HG03108 (cell line): ENCODE results near the gene BTBD6.
"Not testable (repeated sequence)": the region's sequence is repeated elsewhere in the genome, so short reads cannot be mapped to it uniquely, and the experiment has no call there.

Experiments used
- ATAC-seq: cut with Tn5 transposase; IDR thresholded peaks from one replicate; pipeline ENCODE4 v1.9.1; 2021; ENCODE audit warnings: moderate library complexity; ENCODE audit not compliant: unreplicated experiment

BTBD6 gene

DNA sequence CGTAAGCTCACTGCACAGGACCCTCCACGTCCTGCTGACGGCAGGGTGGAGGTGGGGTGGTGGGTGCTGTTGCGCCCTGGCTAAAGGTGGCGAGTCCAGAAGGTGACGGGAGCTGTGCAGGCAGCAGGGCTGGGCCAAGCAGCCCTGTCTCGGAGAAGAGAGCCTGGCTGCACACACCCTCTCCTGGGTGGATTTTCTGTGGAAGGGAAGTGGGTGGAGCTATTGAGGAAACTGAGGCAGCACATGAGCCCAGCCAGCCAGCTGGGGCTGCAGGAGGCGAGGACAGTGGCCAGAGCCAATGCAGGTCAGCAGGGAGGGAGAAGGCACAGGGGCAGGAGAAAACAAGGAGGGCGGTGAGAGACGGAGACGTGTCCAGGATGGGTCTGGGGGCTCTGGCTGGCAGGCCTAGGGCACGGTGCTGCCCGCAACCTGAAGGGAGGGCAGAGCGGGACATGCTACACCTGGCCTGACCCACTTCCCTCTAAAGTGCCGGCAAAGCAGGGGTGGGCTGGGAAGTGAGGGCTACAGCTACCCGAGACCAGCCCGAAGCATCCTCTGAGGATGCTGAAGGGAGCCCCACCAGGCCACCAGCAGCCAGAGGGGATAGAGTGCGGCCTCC is 20.5 kb downstream of the BTBD6 start:
- no peak for ATAC-seq

DNA sequence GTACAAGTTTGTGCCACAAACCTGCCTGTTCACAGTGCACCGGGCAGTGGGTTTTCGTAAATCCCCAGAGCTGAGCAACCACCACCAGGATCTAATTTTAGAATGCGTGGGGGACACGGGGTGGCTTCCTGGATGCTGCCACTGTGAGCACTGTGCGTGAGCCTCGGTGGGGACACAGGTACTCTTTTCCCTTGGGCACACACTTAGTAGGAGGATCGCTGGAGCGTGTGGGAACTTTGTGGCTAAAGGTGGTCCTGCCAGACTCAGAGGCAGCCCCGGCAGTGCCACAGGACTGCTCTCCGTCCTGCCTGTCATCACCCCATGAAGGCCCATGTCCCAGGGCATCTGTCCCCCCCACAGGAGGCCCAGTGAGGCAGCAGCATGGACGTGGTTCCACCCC is 21.1 kb downstream of the BTBD6 start:
- no peak for ATAC-seq

DNA sequence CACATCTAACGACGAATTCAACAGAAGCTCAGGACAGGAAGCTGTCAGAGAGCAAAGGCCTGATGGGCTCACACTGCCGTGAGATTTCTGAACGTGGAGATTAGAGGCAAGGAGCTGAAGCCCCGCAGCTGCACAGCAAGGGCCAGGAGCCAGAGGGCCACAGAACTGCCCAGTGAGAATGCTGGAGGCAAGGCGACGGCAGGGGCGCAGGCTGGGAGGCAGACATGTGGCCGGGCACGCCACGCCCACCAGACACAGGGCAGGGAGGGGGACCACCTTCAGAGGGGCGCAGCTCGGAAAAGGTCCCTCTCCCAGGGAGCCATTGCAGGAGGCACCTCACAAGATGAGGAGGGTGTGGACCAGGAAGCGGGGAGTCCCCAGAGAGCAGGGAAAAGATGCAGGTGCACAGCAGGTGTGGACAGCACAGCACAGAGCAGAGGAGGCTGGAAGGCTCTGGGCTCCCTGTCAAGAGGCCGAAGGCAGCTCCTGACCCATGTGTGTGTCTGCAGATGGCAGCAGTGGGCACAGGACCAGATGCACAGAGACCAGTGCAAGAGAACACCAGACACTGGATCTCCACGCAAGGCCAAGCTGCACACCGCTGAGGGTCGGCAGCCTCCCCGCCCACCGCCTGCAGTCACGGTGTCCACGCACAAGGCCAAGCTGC is 23.0 kb downstream of the BTBD6 start:
- no peak for ATAC-seq

DNA sequence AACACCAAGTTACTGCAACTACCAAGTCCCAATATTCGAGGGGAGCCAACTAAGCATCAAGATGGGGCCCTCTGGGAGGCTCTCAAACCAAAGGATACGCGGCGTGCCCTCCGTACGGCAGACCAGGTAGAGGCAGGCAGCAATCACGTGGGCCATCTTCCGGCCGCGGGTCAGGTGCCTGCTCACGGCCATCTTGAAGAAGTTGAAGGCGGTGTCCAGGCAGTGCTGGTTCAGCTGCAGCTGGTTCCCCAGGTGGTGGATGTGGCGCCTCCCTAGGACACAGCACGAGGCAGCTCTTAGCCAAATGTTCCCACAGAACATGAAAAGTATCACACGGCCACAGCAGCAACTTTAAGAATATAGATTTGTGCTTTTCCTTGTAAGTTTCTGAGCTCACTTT is 24.3 kb downstream of the BTBD6 start:
- ATAC-seq: no peak

DNA sequence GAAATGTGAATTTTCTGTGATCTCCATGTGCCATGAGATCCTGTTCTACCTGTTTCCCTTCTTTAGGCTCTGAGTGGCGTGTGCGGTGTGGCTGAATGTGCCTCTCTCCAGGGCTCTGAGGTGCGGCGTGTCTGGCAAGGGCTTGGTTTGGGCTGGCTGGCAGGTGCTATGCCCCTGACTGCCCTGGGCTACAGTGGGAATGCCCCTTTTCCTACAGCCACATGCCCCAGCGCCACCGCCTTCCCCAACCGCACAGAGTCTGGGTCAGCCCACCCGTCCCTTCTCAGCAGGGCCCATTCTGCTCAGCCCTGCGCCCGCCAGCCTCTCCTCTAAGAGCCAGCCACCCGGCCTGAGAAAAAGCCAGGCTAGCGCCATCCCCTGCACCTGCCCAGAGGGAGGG is 24.7 kb downstream of the BTBD6 start:
- ATAC-seq: no peak

DNA sequence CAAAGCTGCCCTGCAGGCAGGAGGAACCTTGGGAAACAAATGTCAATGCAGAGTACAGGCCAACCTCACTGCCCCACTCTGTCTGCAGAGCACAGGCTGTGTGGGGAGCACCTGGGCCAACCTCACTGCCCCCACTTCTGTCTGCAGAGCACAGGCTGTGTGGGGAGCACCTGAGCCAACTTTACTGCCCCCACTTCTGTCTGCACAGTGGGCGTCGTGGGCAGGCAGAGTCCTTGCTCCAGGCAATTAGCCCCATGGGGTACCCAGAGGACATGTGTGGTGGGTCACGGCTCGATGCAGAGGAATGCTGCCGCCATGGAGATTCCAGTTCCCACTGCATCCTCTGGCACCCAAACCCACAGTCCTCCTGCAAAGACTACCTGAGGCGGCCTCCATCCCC is 26.3 kb downstream of the BTBD6 start:
- ATAC-seq: no peak

DNA sequence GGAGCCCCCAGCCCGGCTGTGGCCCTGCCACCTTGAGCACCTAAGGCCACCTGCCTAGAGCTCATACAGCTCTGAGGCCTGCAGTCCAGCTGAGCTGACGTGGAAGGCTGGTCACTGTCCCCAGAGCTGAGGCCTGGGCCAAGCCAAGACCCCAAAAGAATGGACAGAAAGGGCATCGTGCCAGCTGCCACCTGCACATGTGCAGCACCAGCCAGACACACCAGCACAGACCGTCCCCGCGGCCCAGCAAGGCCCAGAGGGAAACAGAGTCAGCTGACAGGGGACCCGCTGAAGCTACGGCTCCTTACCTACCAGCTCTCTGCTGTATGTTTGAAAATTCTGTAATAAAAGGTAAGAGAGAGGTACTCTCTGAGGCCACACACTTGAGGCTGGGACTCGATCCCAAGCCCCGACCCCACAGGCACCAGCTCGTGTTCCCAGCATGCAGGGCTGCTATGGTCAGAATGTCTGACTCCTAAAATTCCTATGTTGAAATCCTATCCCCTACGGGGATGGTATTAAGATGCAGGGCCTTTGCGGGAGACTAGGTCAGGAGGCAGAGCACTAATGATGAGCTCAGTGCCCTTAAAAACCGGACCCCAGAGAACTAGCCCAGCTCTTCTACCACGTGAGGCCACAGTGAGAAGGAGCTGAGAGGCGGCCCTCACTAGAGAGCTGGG is 27.1 kb downstream of the BTBD6 start:
- ATAC-seq: no peak

DNA sequence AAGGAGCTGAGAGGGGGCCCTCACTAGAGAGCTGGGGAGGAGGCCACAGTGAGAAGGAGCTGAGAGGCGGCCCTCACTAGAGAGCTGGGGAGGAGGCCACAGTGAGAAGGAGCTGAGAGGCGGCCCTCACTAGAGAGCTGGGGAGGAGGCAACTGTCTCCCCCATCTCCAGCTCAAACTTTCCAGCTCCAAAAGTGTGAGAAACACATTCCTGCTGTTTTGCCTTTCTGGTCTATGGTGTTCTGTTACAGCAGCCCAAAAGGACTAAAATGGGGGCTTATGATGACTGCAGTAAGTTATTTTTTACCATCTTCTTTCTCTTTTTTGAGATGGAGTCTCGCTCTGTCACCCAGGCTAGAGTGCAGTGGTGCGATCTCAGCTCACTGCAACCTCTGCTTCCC is 29.1 kb downstream of the BTBD6 start:
- ATAC-seq: not testable (repeated sequence)

DNA sequence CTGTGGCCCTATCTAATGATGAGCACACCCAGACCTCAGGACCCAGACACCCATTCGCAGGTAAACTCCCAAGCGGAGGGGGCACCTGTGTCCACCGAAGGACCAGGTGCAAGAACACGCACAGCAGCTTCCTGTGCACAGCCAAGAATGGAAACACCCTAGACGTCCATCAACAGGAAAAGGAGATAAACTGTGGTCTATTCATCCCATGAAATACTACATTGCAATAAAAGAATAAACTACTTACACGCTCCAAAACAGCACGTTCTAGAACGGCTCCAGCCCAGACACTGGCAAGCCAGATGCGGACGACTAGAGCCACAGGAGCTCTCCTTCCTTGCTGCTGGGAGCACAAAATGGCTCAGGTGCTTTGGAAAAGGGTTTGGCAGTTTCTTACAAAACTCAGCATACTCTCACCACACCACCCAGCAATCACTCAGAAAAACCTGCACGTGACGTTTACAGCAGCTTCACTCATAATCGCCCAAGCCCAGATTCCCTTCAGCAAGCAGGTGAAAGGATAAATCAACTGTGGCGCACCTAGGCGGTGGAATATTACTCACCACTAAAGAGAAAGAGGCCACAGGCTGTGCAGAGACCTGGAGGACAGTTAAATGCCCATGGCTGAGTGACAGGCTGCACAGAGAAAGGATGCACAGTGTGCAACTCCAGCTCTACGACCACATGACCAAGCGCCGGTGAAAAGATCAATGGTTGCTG is 31.5 kb downstream of the BTBD6 start:
- no peak for ATAC-seq

DNA sequence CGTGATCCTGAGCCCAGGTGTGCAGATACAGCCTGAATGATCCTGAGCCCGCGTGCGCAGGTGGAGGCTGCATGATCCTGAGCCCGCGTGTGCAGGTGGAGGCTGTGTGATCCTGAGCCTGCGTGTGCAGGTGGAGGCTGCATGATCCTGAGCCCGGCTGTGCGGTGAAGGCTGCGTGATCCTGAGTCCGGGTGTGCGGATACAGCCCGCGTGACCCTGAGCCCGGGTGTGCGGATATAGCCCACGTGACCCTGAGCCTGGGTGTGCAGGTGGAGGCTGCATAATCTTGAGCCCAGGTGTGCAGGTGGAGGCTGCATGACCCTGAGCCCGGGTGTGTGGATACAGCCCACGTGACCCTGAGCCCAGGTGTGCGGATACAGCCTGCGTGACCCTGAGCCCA is 32.2 kb downstream of the BTBD6 start:
- ATAC-seq: no peak

DNA sequence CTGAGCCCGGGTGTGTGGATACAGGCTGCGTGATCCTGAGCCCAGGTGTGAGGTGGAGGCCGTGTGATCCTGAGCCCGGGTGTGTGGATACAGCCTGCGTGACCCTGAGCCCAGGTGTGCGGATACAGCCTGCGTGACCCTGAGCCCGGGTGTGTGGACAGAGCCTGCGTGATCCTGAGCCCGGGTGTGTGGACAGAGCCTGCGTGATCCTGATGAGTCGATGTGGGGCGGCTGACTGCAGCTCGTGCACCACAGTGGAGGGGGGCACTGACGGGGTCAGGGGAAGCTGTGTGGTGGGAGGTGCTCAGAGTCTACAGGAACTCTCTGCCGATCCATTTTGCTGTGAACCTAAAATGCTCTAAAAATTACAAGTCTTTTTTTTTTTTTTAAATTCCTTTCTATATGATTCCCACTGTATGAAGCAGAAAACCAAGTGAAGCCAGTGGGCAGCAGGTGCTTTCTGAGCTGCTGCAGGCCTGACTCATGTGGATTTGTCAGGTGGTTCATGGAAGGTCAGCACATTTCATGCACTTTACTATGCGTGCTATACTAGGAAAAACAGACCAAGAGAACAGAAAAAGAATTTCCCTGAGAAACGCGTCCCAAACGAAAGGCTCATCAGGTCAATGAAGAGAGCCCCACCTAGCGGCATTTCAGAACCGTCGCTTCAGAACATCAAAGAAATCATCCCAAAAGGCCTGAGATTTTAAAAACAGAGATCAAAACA is 33.2 kb downstream of the BTBD6 start:
- no peak for ATAC-seq

DNA sequence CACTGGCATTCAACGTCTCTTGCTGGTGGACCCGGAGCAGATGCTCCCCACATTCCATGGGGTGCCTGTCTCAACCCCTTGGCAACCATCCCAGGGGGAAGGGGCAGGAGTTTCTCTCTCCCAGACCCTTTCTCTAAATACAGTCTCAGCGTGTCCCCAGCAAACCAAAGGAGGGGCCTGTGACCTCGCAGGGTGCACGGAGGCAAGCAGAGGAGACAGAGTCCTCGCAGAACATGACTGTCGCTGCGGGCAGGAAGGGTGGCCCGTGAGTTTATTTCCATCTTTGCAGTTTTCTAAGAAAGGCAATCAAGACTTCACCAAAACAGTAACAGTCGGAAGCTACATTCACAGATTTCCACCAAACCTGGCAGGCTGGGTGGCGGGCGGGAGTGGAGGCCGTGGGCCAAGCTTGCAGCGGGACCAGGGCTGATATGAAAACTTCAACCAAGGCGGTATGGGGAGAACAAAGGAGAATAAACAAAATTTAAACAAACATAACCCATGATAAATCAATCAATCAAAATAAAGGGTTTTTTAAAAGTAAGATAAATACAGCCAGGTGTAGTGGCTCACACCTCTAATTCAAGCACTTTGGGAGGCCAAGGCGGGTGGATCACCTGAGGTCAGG is 33.9 kb downstream of the BTBD6 start:
- no peak for ATAC-seq

DNA sequence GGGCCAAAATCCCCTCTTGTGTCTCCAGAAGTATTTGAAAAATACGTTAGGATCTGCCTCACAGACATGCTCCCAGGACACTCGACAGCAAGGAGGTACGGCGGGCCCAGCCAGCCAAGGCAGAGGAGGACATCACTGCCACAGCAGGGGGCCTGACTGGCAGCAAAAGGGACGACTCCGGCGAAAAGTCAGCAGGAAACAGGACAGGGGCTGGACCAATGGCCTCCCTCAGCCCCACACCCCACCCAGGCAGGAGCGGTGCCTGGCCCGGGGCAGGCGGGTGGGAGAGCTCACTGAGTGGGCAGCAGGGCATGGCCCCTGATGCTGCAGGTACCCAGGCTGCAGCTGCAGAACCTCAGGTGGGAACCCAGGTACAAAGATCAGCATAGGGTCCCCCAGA is 34.7 kb downstream of the BTBD6 start:
- no peak for ATAC-seq

DNA sequence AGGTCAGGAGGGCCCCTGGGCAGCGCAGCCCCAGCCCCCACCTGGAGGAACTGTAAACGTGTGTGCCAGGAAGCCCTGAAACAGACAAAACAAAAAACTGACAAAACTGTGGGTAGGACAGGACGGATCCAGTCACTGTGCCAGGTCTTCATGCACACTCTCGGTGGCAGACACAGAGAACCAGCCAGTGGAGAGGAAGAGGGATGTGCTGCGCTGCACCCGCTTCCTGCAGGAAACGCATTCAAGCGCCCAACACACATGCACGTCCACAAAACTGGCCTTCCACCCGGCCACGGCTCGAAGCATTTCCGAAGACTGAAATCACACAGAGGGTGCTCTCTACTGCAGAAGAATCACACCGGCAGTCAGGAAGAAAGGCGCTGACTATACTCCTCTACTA is 35.6 kb downstream of the BTBD6 start:
- no peak for ATAC-seq

DNA sequence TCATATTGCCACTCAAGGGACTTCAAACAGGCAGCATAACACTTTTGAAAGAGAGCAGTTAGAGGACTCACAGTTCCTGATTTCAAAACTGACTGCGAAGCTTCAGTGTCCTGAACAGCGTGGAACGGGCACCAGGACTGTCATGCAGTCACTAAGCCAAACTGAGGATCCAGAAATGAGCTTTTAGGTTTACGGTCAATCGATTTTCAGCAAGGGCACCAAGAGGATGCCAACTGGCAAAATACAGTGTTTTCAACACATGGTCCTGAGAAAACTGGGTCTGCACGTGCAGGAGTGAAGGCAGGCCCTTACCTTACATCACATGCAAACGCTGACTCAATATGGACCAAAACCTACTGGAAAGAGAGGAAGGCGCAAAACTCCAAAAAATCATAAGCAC is 36.8 kb downstream of the BTBD6 start:
- ATAC-seq: no peak

DNA sequence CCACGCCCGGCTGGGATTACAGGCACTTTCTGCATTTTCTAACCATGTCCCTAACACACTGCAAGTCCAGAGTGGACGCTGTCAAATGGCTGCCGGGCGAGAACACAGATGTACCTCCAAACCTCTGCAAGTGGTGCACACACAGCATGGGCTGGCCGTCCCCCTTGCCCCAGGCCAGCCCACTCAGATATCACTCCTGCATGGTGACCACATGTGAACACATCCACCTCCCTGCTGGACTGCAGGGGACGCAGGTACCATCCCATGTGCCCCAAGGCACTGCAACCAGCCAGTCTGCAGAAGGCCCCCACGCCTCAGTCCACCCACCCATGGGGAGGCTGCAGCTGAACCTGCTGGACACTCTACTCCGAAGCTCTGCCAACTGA is 38.4 kb downstream of the BTBD6 start:
- no peak for ATAC-seq

DNA sequence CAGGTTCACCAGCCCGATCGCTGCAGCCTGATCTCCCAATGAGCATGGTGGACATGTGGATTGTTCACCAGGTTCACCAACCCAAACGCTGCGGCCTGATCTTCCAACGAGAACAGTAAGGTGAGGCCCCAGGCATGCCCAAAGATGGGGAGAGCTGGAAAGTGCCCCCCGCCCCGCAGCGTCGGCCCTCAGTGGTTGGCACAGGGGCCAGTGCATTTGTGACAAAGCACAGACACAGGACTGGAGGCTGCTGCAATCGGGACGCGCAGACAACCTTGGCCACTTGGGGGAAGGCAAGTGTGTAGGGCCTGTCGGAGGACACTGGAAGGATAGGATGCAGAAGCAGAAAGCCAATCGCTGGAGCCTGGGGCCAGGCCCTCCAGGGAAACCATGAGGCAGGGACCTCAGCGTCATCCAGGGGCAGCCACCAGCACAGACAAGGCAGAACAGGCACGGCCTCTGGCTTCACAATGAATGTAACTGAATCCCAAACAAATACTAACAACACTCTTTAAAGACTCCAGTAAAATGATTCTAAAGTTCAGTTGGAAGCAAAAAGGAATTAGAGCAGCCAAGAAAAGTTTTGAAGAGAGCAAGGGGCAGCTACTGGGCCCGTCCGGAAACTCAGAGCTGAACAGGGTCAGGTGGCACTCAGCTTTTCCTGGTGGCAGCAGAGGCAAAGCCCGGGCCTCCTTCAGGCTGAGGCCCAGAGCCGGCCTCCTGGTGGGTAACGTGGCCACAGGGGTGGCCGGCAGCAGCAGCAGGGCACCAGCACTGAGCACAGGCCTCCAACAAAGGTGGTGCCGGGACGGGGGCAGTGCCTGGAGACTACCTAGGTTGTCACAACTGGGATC is 39.1 kb downstream of the BTBD6 start:
- ATAC-seq: no peak

DNA sequence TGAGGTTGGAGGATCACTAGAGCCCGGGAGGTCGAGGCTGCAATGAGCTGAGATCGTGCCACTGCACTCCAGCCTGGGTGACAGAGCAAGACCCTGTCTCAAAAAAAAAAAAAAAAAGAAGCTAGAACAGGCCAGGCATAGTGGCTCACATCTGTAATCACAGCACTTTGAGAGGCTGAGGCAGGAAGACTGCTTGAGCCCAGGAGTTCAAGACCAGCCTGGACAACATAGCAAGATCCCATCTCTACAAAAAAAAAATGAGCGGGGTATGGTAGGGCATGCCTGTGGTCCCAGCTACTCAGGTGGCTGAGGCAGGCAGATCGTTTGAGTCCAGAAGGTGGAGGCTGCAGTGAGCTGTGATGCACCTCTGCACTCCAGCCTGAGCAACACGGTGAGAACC is 40.6 kb downstream of the BTBD6 start:
- not testable (repeated sequence) for ATAC-seq

DNA sequence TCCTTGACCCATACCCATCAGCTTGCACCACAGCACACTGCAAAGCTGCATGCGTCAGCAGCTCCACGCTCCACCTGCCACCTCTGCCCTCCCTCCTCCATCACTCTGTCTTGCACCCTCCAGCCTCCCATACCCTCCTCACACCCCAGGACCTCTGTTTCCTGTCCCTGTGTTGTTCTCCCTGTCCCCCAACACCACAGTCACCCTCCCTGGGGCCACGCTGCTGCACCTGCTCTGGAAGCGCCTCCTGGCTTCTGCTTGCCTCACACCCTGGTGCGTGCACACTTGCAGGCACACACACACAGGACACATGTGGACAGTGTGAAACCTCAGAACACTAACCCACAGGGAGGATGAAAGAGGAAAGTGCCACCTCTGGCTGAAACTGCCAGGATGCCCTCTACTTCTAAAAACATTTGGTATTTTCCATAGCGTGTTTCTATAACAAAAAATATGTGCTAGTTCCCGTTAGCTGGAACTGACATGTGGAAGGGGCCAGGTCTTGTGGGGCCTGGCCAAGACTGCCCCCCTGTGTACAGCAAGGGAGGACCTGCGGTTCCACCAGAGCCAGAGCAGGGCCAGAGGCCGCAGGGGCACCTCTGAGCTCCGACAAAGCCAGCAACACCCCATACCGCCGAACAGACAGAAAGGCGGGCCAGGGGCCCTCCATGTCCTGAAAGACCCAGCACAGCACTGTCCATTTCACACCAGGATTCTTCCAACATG is 42.5 kb downstream of the BTBD6 start:
- ATAC-seq: no peak
